Measurements from ENCODE around the gene TMEM167A.

The TMEM167A gene

DNA sequence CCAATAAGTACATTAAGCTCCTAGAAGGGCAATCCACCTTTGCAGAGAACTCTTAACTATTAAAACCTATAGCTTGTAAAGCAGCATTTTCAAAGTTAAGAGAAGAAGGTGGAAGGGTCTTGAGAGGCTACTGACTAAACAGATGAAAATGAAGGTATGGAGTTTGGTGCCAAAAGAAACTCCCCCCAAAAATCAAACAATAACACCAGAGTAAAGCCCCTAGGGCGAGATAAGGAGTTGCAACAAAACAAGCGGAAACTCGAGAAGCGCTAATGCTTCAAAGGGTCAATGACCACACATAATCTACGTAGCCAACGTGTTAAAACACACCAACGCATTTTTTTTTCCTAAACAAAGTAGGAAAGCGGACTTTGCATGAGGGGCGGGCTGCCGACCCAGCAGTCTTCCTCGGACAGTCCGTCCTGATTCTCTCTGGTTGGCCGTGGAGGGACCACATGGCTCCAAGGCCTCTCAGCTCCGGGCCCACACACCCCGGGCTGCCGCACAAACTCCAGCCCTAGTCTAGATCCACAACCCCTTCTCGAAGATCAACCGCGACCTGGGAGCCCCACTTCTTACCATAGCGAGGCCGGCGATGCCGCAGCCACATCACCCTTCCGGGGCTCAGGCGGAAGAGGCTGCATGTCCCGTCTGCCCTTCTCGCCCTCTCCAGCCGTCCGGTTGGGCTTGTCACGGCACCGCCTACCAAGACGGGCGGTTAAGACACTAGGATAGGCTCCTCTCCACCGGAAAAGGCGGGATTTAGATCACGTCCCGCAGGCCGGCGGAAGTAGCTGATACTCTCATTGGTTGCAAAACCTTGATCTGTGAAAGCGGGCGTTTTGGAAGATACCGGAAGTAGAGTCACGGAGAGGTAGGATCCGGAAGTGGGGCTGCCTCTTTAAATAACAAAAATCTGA, at the start of gene TMEM167A, which contains the start of gene XRCC4:
TSS of gene TMEM167A (minus strand) at position 653 of the 920 bp plus-strand sequence. CDS start at position 582, 71 bp downstream.
TSS of gene XRCC4 (plus strand) at position 806 of the 920 bp plus-strand sequence. CDS start 27,373 bp downstream, outside the sequence.
- peak; percentile 51 to 84 (median 71) for DNase-seq (ENCODE audit: low read depth in 2 of 3, low spot score in 2 of 3)

GRCh38 chr5:83126501-83126900, 49.3 kb upstream of the TMEM167A start:
- no peak for DNase-seq (ENCODE audit: low read depth in 2 of 3, low spot score in 2 of 3)

DNA sequence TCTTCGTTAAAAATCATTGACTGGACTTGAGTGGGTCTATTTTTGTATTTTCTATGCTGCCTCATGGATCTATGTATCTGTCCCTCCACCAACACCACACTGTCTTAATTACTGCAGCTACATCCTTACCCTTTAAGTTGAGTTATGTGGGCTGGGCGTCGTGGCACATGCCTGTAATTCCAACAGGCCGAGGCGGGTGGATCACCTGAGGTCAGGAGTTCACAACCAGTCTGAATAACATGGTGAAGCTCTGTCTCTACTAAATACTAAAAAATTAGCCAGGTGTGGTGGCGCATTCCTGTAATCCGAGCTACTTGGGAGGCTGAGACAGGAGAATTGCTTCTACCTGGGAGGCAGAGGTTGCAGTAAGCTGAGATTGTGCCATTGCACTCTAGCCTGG, 48.4 kb upstream of the TMEM167A start:
- DNase-seq (ENCODE audit: low read depth in 2 of 3, low spot score in 2 of 3), result no peak

- DNase-seq (ENCODE audit: low read depth in 2 of 3, low spot score in 2 of 3), result no peak
Observed at GRCh38 chr5:83124593-83124992, 47.4 kb upstream of the TMEM167A start.

DNA sequence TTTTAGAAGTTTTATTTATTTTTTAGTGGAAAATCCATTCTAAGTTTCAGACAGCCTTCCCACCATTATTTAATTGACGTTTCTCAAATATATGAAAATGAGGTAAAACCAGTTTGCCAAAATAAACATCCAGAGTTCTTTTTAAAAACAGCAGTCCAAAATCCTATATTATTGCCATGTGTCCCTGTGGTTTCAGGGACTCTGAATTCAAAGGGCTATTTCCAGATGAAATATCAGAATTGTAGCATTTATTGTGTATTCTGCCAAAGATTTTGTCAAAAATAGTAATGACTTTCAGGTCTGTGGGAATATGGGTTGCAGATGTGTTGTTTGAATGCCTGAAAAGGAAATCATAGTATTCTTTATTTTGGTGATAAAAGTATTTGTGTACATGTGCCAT, 41.8 kb upstream of the TMEM167A start:
- DNase-seq (ENCODE audit: low read depth in 2 of 3, low spot score in 2 of 3), result no peak

GRCh38 chr5:83118471-83118870, 41.3 kb upstream of the TMEM167A start:
- no peak for DNase-seq (ENCODE audit: low read depth in 2 of 3, low spot score in 2 of 3)

DNA sequence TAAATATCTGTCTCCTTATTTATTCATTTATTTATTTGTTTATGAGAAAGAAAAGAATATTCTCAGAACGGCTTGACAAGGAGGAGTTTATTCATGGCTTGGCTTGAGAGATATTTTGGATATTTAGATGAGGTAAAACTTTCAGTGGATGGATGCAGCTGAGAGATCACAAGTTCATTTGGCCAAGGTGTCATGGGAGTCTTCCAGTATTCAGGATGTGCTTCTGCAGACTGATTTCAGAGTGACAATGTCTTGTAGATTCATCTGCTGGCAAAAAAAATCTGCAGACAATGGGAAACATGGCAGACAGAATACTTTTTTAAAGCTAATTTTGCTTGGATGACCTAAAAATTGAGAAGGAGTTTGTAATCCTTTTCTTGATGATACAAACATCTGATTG, 38.6 kb upstream of the TMEM167A start:
- no peak for DNase-seq (ENCODE audit: low read depth in 2 of 3, low spot score in 2 of 3)

DNA sequence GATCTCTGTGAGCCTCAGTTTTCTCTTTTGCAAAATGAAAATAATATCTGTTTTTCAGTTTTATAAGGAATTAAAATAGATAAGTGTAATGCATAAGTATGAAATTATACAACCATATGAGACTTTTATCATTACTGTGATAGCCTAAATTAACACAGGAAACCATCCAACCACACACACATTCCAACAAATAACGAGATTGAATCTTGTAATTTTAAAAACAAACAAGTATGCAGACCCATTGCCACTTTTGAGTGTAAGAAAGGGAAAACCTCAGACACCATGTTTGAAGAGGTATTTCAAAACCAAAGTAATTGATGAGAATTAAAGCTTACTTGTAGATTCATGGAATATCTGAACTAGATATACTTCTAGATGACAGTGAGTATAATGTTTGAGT, 32.2 kb upstream of the TMEM167A start:
- DNase-seq (ENCODE audit: low read depth in 2 of 3, low spot score in 2 of 3), result no peak

DNA sequence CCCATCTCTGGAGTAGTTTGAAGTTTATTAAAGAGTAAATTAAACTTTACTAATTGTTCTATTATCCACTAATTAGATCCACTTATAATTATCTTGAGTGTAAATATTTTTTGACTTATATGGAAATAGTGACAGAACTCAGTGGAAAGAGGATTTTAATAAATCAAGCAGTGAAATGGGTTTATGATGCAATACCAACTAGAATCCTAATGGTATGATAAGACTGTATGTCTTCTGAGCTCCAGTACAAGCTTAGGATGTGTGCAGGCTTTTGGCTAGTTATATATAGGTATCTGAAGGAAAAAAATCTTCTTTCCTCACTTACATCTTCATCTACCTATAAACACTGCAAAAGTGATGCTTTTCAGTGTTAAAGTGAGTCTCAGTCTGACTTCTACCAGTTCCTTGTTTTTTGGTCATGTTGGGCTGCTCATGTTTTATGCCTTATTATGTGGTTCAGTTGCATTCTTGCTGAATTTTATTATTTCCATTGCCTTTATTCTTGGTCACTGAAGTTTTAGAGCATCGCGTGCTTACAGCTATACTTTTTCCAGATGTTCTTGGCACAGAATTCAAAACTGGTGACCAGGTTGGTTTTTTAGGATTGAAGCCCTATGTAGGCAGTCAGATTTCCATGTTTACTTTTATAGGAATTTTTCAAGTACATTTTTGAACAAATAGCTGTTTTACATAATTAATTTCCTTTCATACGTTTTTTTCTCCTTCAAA, 30.7 kb upstream of the TMEM167A start:
- DNase-seq (ENCODE audit: low read depth in 2 of 3, low spot score in 2 of 3), result no peak

- no peak for DNase-seq (ENCODE audit: low read depth in 2 of 3, low spot score in 2 of 3)
Observed at GRCh38 chr5:83104021-83104420, 26.8 kb upstream of the TMEM167A start.

DNA sequence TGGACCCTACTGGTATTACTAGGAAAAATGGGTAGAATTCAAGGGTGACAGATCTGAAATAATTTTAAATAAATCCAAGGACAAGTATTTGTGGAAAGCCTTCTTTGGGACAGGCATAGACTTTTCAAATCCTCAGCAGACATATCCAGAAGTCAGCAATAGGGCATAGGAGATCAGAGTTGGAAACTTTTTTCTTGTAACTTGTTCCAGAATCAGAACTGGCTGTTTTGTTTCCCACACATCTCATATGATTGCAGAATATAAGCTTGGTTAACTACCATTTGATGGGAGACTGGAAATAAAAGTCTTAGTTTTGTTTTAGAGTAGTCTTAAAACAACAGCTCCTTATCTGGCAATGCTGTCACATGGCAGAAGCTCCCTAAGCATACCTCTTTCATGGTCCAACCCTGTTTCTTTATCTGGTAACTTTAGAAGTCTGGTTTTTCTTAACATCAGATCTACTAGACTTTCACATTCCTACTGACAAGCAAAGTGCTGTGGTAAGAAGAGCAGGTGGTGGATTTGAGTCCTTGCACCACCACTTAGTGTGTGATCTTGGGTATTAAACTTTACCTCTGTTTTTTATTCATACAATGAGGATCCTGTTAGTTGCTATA, 25.3 kb upstream of the TMEM167A start:
- no peak for DNase-seq (ENCODE audit: low read depth in 2 of 3, low spot score in 2 of 3)

DNA sequence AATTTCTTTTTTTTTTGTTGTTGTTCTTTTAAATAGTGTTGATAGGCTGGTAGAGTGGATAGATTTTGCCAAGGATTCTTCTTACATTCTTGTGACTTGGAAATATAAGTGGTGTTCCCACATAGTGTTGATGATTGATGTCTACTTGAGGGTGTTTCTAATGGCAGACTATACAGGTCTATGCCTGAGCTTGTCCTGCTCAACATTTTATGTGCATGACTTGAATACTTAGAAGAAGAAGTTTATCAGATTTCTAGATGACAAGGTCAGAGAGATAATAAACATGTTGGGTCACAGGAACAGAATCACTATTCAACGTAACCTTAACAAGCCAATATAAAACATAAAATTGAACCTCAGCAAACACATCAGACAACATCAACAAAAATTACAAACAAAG, 24.3 kb upstream of the TMEM167A start:
- no peak for DNase-seq (ENCODE audit: low read depth in 2 of 3, low spot score in 2 of 3)

- no peak for DNase-seq (ENCODE audit: low read depth in 2 of 3, low spot score in 2 of 3)
Observed at GRCh38 chr5:83099445-83099844, 22.3 kb upstream of the TMEM167A start.

DNA sequence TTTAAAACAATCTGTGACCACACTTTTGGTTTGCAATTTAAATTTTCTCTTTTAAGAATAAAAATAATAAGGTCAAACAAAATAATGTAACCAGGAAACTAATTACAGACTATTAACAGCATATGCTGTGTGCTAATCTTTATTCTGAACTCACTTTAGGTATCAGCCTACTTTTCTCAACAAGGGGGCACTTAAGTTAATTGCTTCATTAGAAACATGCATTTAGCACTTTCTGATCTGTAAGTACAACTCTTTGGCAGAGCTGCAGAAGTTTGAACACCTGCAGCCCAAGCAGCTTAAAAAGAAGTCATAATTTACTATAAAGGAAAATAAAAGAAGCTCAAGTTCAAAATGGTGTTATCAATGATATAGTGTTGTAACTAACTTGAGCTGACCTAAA, 21.8 kb upstream of the TMEM167A start:
- no peak for DNase-seq (ENCODE audit: low read depth in 2 of 3, low spot score in 2 of 3)

DNA sequence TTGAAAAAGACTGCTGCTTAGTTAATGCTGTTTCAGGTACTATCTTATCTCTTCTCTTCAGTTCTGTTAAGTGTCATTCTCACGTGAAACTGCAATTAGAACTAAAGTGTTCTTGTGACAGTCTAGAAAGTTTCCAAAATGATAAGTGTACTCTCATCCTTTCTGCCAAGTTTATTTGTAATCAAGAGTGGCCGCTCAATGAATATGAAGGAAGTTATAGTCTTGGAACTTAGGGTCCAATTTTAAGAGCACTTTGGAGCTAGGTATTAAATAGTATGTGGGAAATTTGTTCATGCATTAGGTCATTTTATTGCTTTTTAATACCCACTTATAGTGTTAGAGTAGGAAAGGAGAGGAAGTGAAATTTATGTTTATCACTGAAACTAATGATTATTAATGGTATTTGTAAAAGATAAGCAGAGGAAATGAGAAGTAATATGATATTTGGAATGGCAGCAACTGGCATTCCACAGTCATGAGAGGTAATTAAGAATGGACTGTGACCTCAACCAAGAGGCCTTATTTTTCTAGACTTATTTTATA, 20.6 kb upstream of the TMEM167A start:
- DNase-seq (ENCODE audit: low read depth in 2 of 3, low spot score in 2 of 3), result no peak

DNA sequence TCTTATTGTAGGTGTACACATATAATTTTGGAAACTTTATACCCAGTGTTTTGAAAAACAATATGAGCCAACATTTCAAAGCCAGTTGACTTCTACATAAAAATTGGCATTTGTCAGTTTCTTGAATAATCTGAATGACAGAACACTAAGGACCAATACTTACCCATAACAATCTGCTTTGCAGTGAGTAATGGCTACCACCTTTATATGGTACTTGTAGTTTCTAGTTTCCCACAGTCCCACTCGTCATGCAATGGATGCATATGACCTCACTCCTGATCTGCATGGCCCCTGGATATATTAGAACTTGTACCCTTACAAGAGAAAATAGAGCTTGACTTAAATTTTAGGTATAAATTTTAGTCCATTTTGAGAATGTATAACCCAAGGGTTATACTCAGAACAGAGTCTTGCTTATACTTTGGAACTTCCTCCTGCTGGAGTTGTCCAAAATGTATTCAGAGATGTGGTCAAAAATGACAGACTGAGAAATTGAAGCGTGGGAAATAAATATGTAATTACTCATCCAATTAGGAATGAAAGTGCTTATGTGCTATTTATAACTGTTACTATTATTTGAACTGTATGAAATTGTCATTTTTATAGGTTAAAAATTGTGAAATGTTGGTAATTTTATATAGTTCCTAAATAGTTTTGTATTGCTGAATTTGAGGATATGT, 19.6 kb upstream of the TMEM167A start:
- DNase-seq (ENCODE audit: low read depth in 2 of 3, low spot score in 2 of 3), result no peak

- DNase-seq (ENCODE audit: low read depth in 2 of 3, low spot score in 2 of 3), result no peak
Observed at GRCh38 chr5:83095957-83096539, 18.9 kb upstream of the TMEM167A start.

DNA sequence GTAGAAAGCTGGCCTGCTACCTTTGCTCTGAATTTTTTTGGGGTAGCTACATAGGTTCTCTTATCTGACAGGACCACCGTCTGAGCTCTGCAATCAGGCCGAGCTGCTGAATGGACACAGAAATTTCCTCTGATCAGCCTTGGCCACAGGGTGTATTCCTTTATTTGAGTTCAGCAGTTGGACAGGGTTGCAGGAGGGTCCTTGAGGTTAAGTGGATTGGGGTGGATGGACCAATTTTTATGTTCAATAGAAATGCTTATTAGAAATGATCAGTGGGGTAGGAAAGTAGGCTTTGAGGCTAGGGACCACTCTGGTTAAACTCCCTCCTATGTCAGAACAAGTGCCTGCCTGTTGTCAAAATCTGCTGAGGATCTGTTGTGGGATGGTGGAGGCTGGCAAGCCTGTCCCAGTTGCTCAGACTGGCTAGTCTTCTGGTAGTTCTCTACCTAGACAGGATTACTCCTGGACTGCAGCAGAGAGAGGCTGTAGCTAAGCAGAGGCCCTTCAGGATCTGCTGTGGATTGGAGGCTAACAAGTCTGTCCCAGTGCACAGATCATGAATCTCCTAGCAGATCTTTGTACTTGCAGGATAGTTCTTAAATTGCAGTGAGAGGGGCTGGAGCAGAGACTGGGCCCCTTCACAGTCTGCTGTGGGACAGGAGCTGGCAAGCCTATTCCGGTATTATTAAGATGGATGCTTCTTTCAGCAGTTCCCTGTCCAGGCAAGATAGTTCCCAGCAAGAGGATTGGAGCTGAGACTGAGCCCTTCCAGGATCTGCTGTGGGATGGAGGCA, 18.2 kb upstream of the TMEM167A start:
- DNase-seq (ENCODE audit: low read depth in 2 of 3, low spot score in 2 of 3), result no peak

GRCh38 chr5:83093692-83094091, 16.5 kb upstream of the TMEM167A start:
- DNase-seq (ENCODE audit: low read depth in 2 of 3, low spot score in 2 of 3), result no peak

GRCh38 chr5:83092619-83093018, 15.4 kb upstream of the TMEM167A start:
- no peak for DNase-seq (ENCODE audit: low read depth in 2 of 3, low spot score in 2 of 3)
